Measurements from ENCODE around the gene VANGL2. TPM values are rescaled to one million over a fixed set of nuclear protein-coding genes. Genes with fewer than 3 reads are reported as not detected.

The VANGL2 gene
- total and polyA plus RNA-seq, 4 donors: 0.07 to 1.4 (median 0.12) TPM

DNA sequence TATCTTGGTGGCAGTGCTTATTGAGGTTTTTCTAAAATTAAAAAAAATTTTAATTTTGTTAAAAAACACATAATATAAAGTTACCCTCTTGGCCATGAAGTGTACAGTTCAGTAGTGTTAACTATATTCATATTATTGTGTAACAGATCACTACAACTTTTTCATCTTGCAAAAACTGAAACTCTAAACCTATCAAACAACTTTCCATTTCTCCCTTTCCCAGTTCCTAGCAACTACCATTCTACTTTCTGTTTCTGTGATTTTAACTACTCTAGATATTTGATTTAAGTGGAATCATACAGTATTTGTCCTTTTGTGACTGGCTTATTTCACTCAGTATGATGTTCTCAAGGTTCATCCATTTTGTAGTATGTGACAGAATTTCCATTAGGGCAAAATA lies 67.2 kb downstream of the VANGL2 start:
- Histone ChIP-seq H3K4me1 (ENCODE audit: control insufficient read depth in 4 of 4, insufficient read depth in 4 of 4, low read length in 3 of 4) (no peaks in the 10 kb centered on the region), H3K36me3 (ENCODE audit: control insufficient read depth in 4 of 4, insufficient read depth in 3 of 4, low read depth in 1 of 4, low read length in 3 of 4) (no peaks in the 10 kb centered on the region), H3K9ac (ENCODE audit: low read depth in 1 of 2, low read length in 2 of 2) (no peak overlapping the region), H3K9me3 (ENCODE audit: control insufficient read depth in 4 of 4, low read length in 3 of 4) (no peaks in the 10 kb centered on the region), H3K27ac (ENCODE audit: low read depth in 1 of 2, low read length in 2 of 2) (no peak overlapping the region), H3K27me3 (ENCODE audit: control insufficient read depth in 4 of 4, insufficient read depth in 4 of 4, low read length in 3 of 4) (peaks cover 0 to 4% (median 0%) of the 10 kb centered on the region in 4 donors), H3K4me3 (ENCODE audit: low read depth in 1 of 3, low read length in 3 of 3) (no peak overlapping the region)
- DNase-seq (ENCODE audit: low spot score): no peak
- TF ChIP-seq NR2F2 (IDR thresholded peaks at IDR 0.05): no peak
- TF ChIP-seq HNF4G (IDR thresholded peaks at IDR 0.05): no peak
- TF ChIP-seq, protein P1, sequence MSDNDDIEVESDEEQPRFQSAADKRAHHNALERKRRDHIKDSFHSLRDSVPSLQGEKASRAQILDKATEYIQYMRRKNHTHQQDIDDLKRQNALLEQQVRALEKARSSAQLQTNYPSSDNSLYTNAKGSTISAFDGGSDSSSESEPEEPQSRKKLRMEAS (IDR thresholded peaks at IDR 0.05): no peak
- no peak for TF ChIP-seq EGR1 (IDR thresholded peaks at IDR 0.05; ENCODE audit: low read depth in 2 of 2)

DNA sequence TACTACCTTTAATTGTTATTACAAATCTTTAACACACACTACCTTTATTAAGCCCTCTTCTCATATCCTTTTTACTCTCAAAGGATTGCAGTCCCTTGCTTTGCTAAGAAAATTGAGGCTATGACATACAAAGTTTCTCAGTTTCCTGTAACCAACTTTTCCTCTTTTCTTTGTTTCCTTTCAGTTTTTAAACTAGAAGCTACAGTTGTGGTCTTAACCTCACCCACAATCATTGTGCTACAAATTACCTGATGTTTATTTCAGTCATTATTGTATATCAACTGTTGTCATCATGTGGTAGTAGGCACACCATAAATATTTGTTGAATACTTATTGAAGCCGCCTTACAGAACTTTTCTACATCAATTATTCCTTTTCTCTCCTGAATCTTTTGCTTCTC lies 70.9 kb downstream of the VANGL2 start:
- Histone ChIP-seq H3K9me3 (ENCODE audit: control insufficient read depth in 4 of 4, low read length in 3 of 4) (no peaks in the 10 kb centered on the region), H3K9ac (ENCODE audit: low read depth in 1 of 2, low read length in 2 of 2) (no peak overlapping the region), H3K4me1 (ENCODE audit: control insufficient read depth in 4 of 4, insufficient read depth in 4 of 4, low read length in 3 of 4) (no peaks in the 10 kb centered on the region), H3K27ac (ENCODE audit: low read depth in 1 of 2, low read length in 2 of 2) (no peak overlapping the region), H3K4me3 (ENCODE audit: low read depth in 1 of 3, low read length in 3 of 3) (no peak overlapping the region), H3K27me3 (ENCODE audit: control insufficient read depth in 4 of 4, insufficient read depth in 4 of 4, low read length in 3 of 4) (no peaks in the 10 kb centered on the region), H3K36me3 (ENCODE audit: control insufficient read depth in 4 of 4, insufficient read depth in 3 of 4, low read depth in 1 of 4, low read length in 3 of 4) (no peaks in the 10 kb centered on the region)
- no peak for DNase-seq (ENCODE audit: low spot score)
- WGBS: 97% methylated on average over 1 of the region's 1 CpG
- TF ChIP-seq FOXA1 (IDR thresholded peaks at IDR 0.05) (no peak), FOXA2 (IDR thresholded peaks at IDR 0.05) (no peak), HNF4A (conservative IDR thresholded peaks at IDR 0.05) (no peak), RAD21 (IDR thresholded peaks at IDR 0.05) (no peak)
- TF ChIP-seq, protein P2, sequence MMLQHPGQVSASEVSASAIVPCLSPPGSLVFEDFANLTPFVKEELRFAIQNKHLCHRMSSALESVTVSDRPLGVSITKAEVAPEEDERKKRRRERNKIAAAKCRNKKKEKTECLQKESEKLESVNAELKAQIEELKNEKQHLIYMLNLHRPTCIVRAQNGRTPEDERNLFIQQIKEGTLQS (IDR thresholded peaks at IDR 0.05): no peak
- TF ChIP-seq, protein P3, sequence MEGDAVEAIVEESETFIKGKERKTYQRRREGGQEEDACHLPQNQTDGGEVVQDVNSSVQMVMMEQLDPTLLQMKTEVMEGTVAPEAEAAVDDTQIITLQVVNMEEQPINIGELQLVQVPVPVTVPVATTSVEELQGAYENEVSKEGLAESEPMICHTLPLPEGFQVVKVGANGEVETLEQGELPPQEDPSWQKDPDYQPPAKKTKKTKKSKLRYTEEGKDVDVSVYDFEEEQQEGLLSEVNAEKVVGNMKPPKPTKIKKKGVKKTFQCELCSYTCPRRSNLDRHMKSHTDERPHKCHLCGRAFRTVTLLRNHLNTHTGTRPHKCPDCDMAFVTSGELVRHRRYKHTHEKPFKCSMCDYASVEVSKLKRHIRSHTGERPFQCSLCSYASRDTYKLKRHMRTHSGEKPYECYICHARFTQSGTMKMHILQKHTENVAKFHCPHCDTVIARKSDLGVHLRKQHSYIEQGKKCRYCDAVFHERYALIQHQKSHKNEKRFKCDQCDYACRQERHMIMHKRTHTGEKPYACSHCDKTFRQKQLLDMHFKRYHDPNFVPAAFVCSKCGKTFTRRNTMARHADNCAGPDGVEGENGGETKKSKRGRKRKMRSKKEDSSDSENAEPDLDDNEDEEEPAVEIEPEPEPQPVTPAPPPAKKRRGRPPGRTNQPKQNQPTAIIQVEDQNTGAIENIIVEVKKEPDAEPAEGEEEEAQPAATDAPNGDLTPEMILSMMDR (IDR thresholded peaks at IDR 0.05; ENCODE audit: low read depth, low read length, missing input control): no peak

DNA sequence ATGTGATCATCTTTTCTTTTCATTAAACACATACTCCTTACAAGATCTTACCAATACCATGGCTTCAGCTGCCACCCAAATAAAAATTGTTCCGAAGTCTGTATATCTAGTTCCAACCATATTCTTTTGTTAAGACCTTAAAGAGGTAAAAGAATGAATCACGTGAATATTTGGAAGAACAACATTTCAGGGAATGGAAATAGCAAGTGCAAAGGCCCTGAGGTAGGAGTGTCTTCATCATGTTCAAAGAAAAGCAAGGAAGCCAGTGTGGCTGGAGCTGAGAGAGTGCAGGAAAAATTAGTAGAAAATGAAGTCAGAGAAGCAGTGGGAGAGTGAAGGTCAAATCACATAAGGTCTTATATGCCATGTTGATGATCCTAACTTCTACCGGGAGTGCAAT lies 71.7 kb downstream of the VANGL2 start:
- H3K9ac ChIP-seq (ENCODE audit: low read depth in 1 of 2, low read length in 2 of 2): no peak overlapping the region
- 85% methylated on average over 3 of the region's 3 CpGs for WGBS
- H3K27ac ChIP-seq (ENCODE audit: low read depth in 1 of 2, low read length in 2 of 2): no peak overlapping the region

More for the DNA sequence above, 71.7 kb downstream of the VANGL2 start:
- TF ChIP-seq SP1 (IDR thresholded peaks at IDR 0.05) (no peak), TAF1 (conservative IDR thresholded peaks at IDR 0.05) (no peak), EGR1 (IDR thresholded peaks at IDR 0.05; ENCODE audit: low read depth in 2 of 2) (no peak)
- TF ChIP-seq, protein P4, sequence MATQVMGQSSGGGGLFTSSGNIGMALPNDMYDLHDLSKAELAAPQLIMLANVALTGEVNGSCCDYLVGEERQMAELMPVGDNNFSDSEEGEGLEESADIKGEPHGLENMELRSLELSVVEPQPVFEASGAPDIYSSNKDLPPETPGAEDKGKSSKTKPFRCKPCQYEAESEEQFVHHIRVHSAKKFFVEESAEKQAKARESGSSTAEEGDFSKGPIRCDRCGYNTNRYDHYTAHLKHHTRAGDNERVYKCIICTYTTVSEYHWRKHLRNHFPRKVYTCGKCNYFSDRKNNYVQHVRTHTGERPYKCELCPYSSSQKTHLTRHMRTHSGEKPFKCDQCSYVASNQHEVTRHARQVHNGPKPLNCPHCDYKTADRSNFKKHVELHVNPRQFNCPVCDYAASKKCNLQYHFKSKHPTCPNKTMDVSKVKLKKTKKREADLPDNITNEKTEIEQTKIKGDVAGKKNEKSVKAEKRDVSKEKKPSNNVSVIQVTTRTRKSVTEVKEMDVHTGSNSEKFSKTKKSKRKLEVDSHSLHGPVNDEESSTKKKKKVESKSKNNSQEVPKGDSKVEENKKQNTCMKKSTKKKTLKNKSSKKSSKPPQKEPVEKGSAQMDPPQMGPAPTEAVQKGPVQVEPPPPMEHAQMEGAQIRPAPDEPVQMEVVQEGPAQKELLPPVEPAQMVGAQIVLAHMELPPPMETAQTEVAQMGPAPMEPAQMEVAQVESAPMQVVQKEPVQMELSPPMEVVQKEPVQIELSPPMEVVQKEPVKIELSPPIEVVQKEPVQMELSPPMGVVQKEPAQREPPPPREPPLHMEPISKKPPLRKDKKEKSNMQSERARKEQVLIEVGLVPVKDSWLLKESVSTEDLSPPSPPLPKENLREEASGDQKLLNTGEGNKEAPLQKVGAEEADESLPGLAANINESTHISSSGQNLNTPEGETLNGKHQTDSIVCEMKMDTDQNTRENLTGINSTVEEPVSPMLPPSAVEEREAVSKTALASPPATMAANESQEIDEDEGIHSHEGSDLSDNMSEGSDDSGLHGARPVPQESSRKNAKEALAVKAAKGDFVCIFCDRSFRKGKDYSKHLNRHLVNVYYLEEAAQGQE (IDR thresholded peaks at IDR 0.05): no peak
- TF ChIP-seq, protein P2 (IDR thresholded peaks at IDR 0.05): no peak
- Histone ChIP-seq H3K36me3 (ENCODE audit: control insufficient read depth in 4 of 4, insufficient read depth in 3 of 4, low read depth in 1 of 4, low read length in 3 of 4) (no peaks in the 10 kb centered on the region), H3K4me1 (ENCODE audit: control insufficient read depth in 4 of 4, insufficient read depth in 4 of 4, low read length in 3 of 4) (no peaks in the 10 kb centered on the region), H3K9me3 (ENCODE audit: control insufficient read depth in 4 of 4, low read length in 3 of 4) (no peaks in the 10 kb centered on the region), H3K27me3 (ENCODE audit: control insufficient read depth in 4 of 4, insufficient read depth in 4 of 4, low read length in 3 of 4) (no peaks in the 10 kb centered on the region), H3K4me3 (ENCODE audit: low read depth in 1 of 3, low read length in 3 of 3) (no peak overlapping the region)
- DNase-seq (ENCODE audit: low spot score): no peak

All from liver (tissue), 9 donors.